SIG-M5 treated with dmso at 0.1 percent for 504 hours (cell line): Measurements from ENCODE around the gene ZCWPW2.
A peak's percentile ranks its signal among the peaks of the same experiment; 100 is the strongest.

Source experiments
- DNase-seq: peaks from one replicate; lab custom pipeline; 2025; ENCODE audit not compliant: unreplicated experiment; lab: John Stamatoyannopoulos, UW

ZCWPW2 gene

GRCh38 chr3:28348629-28349468 is at the start of gene ZCWPW2, which contains the start of gene AZI2:
ZCWPW2 (plus strand) TSS chr3:28348721; CDS start chr3:28413069, 64,348 bp downstream.
AZI2 (minus strand) TSS chr3:28348824; CDS start chr3:28340617, 8,207 bp downstream.
- DNase-seq = peak; percentile 96

DNA sequence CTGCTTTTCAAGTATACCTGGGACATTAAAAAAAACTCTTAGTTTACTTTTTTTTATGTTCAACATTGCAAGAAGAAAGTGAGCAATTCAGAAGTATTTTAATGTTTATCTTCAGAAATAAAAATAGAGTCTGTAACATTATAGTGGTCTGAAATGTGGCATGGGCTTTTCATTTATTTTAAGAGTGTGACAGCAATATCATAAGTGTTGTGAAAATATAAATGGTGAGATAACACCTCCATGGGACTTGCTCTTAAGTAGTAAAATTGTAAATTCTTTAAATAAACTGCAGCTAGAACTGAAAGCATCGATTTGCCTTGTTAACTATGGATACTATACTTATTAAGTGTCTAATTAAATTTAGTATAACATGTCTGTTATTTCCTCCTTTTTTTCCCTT is 48.8 kb upstream of the ZCWPW2 start:
- no peak for DNase-seq

DNA sequence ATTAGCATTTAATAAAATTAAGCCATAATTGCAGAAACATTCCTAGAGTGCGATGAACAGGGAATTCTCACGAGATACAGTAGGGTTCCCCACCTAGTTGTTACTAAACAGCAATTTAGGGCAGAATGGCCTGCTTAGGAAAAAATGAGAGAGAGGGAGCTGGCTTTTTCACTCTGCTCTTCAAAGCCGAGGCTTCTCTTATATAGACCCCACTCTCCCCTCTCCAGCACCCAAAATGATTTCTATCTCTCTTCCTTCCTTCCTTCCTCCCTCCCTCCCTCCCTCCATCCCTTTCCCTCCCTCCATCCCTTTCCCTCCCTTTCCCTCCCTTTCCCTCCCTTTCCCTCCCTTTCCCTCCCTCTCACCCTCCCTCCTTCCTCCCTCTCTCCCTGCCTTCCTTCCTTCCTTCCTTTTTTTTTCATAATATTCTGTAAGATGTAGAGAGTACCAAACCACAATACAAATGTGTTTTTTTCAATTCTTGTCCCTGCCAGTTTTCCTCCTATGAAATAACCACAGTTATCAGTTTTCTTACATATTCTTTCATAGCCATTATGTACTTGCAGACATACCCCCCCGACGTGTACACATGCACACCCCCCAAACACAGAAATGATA is 48.1 kb upstream of the ZCWPW2 start:
- no peak for DNase-seq

- no peak for DNase-seq
These were observed 46.8 kb upstream of the ZCWPW2 start for GRCh38 chr3:28301688-28302087.

DNA sequence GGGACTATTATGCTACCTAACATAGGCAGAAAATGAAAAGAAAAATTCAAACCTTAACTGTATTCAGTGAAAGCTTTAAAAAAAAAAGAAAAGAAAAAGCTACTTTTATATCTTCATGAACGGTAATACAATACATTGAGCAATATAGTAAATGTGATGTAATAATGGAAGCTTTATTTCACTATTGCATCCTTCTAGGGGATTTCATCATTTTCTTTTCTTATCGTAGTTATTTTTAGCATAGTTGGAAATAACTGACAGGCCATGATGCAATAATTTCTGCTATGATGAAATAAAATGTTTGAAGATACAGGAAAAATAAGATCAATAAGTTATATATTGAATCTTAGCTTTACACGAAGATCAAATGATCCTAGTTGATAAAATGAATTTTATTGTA is 40.3 kb upstream of the ZCWPW2 start:
- peak; percentile 80 for DNase-seq

- DNase-seq = no peak
These were observed 32.8 kb upstream of the ZCWPW2 start for GRCh38 chr3:28315711-28316110.

GRCh38 chr3:28316226-28316625 is 32.3 kb upstream of the ZCWPW2 start:
- no peak for DNase-seq

- DNase-seq = peak; percentile 67
These were observed 31.0 kb upstream of the ZCWPW2 start for GRCh38 chr3:28317438-28318022.

DNA sequence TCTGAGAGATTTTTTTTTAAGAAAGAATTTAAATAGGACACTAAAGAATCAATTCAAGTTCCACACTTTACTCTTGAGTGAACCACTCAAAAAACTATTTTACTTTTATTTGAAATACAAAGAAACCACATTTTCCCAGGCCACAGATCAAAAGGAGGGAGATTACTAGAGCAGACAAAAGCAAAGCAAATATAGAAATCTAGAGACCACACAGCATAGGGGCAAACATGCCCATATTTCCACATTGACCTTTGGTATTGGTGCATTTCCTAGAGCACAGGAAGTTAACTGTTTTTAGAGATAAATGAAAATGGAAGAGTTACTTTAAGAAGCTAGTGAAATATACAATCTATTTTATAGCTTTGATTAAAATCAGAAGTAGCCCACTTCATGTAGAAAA is 27.5 kb upstream of the ZCWPW2 start:
- no peak for DNase-seq

- DNase-seq = no peak
These were observed 26.1 kb upstream of the ZCWPW2 start for GRCh38 chr3:28322464-28322863.

GRCh38 chr3:28326458-28326926 is 22.0 kb upstream of the ZCWPW2 start:
- DNase-seq = no peak

DNA sequence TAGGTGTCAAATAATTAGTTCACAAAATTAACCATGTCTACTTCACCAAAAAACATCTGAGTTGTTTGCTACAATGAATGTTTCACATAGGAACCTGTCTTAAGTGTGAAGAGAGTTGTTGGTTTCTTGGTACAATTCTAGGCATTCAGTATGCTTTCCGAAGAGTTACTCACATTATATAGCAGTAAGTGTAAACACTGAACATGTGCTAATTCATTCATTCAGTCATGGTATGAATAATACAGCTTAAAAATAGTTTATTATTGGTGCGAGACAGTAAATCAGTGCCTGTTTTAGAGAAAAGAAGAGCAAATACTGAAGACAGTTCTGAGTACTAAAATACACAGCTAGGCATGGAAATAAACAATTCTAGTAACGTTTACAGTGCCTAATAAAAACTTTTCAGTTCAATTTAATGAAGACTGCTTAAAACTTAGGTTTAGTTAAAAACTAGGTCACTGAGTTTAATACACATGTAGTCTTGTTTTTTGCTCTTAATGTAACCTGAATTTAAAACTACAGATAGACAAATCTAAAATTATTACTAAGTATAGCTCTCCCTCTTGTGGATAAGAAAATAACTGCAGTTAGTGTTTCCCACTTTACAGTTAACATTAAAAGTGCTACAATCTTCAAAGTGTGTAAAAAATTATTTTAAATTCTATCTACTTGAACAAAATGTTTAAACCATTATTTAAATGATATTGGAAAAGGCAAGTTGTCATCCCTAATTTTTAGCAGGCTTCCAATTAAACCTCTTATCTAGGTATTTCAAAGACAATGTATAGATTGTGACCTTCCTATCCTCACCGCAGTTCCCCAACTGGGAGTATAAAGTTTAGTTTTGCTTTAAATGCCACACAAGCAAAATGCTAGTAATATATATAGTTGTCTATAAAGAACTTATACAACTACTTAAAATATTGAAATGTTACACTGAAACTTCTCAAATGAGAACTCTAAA is 20.1 kb upstream of the ZCWPW2 start:
- peak; percentile 51 for DNase-seq

- DNase-seq = no peak
These were observed 14.0 kb upstream of the ZCWPW2 start for GRCh38 chr3:28334552-28334951.

GRCh38 chr3:28335246-28335645 is 13.3 kb upstream of the ZCWPW2 start:
- DNase-seq = no peak

DNA sequence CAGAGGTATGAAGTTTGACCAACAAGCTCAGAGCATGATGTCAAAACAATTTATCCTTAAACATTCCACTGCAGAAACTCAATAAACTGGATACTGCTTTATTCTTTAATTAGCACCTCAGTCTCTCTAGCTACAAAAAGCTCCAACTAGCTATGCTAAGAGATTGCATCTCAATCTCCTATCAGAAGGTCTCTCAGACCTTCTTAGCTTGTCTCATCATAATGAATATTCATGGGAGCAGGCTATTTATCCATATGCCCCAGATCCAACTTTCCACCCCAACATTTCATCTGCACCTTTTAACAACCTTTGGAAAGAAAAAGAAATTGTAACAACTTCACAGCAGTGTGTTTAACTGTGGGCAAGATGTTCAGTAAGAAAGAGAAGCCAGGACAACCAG is 11.3 kb upstream of the ZCWPW2 start:
- no peak for DNase-seq

GRCh38 chr3:28343144-28343543 is 5.4 kb upstream of the ZCWPW2 start:
- DNase-seq = no peak

GRCh38 chr3:28345690-28346089 is 2.8 kb upstream of the ZCWPW2 start:
- no peak for DNase-seq

DNA sequence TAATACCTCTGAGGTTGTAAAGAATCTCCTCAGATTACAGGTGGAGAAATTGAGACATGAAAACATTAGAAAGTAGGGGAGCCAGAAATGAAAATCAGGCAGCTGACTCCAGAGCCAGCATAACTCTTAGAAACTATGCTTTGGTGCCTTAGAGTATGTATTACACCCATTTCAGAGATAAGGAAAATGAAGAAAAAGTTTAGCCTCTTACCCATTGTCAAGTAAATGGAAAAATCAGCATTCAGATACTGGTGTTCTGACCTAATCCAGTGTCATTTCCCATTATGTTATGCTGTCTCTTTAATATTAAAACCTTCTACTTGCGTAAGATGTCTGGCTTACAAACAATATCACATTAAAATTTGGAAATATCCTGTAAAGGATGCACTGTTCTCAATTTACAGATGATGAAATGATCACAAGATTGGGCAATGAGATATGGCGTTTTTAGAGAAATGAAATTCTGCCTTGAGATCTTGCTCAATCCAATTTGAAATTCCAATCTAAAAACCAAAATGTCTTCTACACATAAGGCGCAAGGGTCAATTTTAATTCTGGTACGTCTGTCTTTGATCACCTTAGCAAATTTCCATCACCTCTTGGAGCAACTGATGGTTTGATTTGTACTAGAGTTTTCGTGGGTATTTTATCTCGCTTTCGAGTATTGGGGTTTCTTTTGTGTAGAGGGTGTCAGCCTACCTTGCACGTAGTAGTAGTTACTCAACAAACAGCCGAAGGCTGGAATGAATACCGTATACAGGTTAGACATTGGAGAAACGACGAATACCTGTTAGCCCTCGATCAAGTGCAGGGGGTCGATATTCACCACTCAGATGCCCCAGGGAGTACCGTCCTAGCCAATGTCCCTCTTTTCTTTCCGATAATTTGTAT is 902 bp upstream of the ZCWPW2 start:
- DNase-seq = peak; percentile 96

GRCh38 chr3:28348265-28348628 is 274 bp upstream of the ZCWPW2 start:
- DNase-seq = peak; percentile 93

DNA sequence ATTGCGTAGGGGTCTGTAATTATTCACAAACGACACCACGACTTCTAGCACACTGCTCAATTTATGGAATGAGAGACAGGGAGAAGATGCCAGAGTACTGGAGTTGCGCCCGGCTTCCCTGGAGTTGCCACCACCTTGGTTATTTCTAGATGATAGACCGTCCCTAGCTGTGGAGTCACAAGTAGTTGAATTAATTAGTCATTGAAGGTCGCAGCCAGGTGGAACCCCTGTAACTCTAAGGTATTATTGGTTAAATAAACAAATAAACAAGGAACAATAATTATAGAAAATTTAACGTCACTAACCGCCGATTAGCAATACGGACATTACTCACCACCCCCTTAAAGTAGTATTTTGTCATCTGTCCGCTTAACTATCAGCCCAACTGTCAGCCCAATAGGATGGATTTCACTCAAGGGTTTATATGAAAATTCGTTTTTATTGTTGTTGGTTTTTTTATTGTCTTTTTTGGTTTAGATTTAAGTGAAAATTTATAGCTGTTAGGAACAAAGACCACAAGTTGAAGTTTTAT is 1.0 kb downstream of the ZCWPW2 start:
- no peak for DNase-seq
